ENCODE results near the gene F7. TPM values are rescaled to one million over a fixed set of nuclear protein-coding genes. Genes with fewer than 3 reads are reported as not detected.
"Not testable (repeated sequence)": the region's sequence is repeated elsewhere in the genome, so short reads cannot be mapped to it uniquely, and the experiment has no call there.

The F7 gene
- total RNA-seq, 6 experiments from 2014 or later, result 42.9 to 147 (median 84.2) TPM

DNA sequence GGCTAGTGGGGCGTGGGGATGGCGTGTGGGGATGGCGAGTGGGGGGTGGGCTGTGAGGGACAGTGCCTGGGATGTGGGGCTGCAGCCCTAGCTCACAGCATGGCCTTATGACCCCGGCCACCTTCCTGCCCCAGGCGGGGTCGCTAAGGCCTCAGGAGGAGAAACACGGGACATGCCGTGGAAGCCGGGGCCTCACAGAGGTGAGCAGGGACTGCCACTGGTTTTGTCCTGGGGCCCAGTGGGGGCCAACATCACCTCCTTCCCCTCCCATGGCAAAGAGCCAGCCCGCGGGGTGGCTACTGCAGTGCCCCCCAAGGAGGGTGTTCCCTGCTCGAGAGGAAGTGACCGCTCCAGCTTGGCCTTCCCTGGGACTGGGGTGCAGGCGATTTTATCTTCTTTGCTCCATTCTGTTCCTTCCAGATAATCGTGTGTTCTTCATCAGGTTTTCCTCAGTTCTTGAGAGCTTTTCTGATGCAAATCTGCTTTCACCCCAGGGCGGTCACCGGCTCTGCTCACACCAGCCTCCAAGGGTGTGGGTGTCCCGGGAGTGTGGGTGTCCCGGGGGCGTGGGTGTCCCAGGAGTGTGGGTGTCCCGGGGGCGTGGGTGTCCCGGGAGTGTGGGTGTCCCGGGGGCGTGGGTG lies 1.2 kb downstream of the F7 start:
- Histone ChIP-seq H3K4me3 (peak overlapping the region in 2 of 3 donors; percentile 4 to 27), H3K27ac (no peak overlapping the region), H3K27me3 (no peaks in the 10 kb centered on the region), H3K36me3 (no peaks in the 10 kb centered on the region), H3K4me1 (peaks cover 0 to 6% (median 2%) of the 10 kb centered on the region in 4 donors), H3K9me3 (no peaks in the 10 kb centered on the region)
- ATAC-seq (no peak), DNase-seq (no peak)
- TF ChIP-seq CTCF (IDR thresholded peaks at IDR 0.05) (no peak), POLR2A (IDR thresholded peaks at IDR 0.05) (no peak)
- intact Hi-C loops (cut with DNase I), result no loop called here
- 73% methylated on average over 17 of the region's 25 CpGs for WGBS (ENCODE audit: insufficient coverage, low coverage, low lambda C conversion rate, missing lambda C conversion rate)

DNA sequence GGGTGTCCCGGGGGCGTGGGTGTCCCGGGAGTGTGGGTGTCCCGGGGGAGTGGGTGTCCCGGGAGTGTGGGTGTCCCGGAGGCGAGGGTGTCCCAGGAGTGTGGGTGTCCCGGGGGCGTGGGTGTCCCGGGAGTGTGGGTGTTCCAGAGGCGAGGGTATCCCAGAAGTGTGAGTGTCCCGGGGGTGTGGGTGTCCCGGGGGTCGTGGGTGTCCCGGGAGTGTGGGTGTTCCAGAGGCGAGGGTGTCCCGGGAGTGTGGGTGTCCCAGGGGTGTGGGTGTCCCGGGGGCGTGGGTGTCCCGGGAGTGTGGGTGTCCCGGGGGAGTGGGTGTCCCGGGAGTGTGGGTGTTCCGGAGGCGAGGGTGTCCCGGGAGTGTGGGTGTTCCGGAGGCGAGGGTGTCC lies 2.9 kb downstream of the F7 start:
- H3K27ac ChIP-seq; H3K9me3 ChIP-seq; H3K36me3 ChIP-seq; ATAC-seq; intact Hi-C loops (cut with DNase I); H3K4me1 ChIP-seq; H3K4me3 ChIP-seq; H3K27me3 ChIP-seq: not testable (repeated sequence)
- DNase-seq, result peak in 1 of 3 donors; percentile 13
- WGBS (ENCODE audit: insufficient coverage, low coverage, low lambda C conversion rate, missing lambda C conversion rate), result 95% methylated on average over 8 of the region's 27 CpGs

- Histone ChIP-seq H3K9me3 (no peaks in the 10 kb centered on the region), H3K4me3 (no peak overlapping the region), H3K27me3 (no peaks in the 10 kb centered on the region), H3K27ac (no peak overlapping the region), H3K4me1 (peaks cover 0 to 6% (median 2%) of the 10 kb centered on the region in 4 donors), H3K36me3 (no peaks in the 10 kb centered on the region)
- TF ChIP-seq CTCF (IDR thresholded peaks at IDR 0.05) (no peak), POLR2A (IDR thresholded peaks at IDR 0.05) (no peak)
- DNase-seq (peak; percentile 17 to 53 (median 43)), ATAC-seq (no peak)
- 77% methylated on average over 17 of the region's 73 CpGs for WGBS (ENCODE audit: insufficient coverage, low coverage, low lambda C conversion rate, missing lambda C conversion rate)
- intact Hi-C loops (cut with DNase I), result no loop called here
Observed at GRCh38 chr13:113109151-113110047, 3.8 kb downstream of the F7 start.

DNA sequence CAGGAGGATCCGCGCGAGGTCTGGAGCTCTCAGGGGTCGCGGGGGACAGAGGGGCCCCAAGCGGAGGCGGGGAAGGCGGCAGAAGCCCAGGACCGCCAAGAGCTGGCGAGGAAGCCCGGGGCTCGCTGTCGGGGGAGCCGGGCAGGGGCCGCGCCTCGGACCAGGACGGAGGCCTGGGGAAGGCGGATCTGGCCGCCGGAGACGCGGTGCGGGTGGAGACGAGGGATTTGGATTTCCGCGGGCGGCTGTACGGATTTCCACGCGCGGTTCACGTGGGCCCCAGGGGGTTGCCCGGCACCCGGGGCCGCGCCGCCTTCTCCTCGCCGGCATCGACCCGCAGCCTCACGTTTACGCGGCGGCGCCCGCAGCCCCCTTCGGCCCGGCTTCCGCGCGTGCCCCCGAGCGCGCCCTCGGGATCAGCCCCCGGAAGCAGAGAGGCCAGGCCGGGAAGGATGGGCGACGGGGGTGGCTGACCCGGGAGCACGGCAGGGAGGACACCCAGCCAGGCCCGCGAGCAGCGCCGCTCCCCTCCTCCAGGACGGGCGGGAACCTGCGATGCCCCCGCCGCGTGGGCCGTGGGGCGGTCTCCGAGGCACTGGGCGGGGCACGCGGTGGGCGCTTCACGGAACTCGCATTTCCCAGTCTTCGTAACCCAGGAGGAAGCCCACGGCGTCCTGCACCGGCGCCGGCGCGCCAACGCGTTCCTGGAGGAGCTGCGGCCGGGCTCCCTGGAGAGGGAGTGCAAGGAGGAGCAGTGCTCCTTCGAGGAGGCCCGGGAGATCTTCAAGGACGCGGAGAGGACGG lies 4.7 kb downstream of the F7 start:
- H3K4me1 ChIP-seq, result peaks cover 0 to under 1% (median 0%) of the 10 kb centered on the region in 4 donors
- intact Hi-C loops (cut with DNase I), result no loop called here
- peak; percentile 27 to 54 (median 39) for DNase-seq
- H3K36me3 ChIP-seq, result peaks cover 0 to 2% (median 0%) of the 10 kb centered on the region in 4 donors
- TF ChIP-seq POLR2A (IDR thresholded peaks at IDR 0.05), result no peak
- no peak for TF ChIP-seq CTCF (IDR thresholded peaks at IDR 0.05)
- ATAC-seq, result no peak
- 30% methylated on average over 6 of the region's 99 CpGs for WGBS (ENCODE audit: insufficient coverage, low coverage, low lambda C conversion rate, missing lambda C conversion rate)
- peak overlapping the region; percentile 20 to 39 (median 23) for H3K4me3 ChIP-seq
- H3K27me3 ChIP-seq, result no peaks in the 10 kb centered on the region
- H3K9me3 ChIP-seq, result no peaks in the 10 kb centered on the region
- H3K27ac ChIP-seq, result no peak overlapping the region
